K562 (cell line): Measurements from ENCODE around the gene MTG2. TPM values are rescaled to one million over a fixed set of nuclear protein-coding genes. Genes with fewer than 3 reads are reported as not detected.

Source experiments
- ESRRA ChIP-seq: fragments of 450-650 bp; IDR thresholded peaks from 2 replicates; pipeline ENCODE4 v1.6.1; 2014; ENCODE audit warnings: low read depth, mild to moderate bottlenecking, moderate library complexity, borderline replicate concordance
- GATAD2A ChIP-seq: fragments of 450-650 bp; IDR thresholded peaks from 2 replicates; pipeline ENCODE4 v1.6.1; 2017
- HCFC1 ChIP-seq: IDR thresholded peaks from 2 replicates; pipeline ENCODE4 v1.6.1; 2012; ENCODE audit warnings: low read depth, low read length, improper control_type of control experiment
- JUNB ChIP-seq: fragments of 450-650 bp; formaldehyde crosslinking; conservative IDR thresholded peaks from 2 replicates; pipeline ENCODE4 v1.4.0; 2020; ENCODE audit warnings: mild to moderate bottlenecking
- JUND ChIP-seq, 2 experiments: IDR thresholded peaks; 2 replicates in 1 of 2; 3 replicates in 1 of 2; pipeline ENCODE4 v1.6.1; 2011; ENCODE audit warnings: borderline replicate concordance in 2 of 2, low read depth in 2 of 2, low read length in 2 of 2, improper control_type of control experiment in 1 of 2, missing biosample characterization in 1 of 2, missing genetic modification characterization in 1 of 2, missing genetic modification reagents in 1 of 2
- POLR3A ChIP-seq: IDR thresholded peaks from 2 replicates; pipeline ENCODE4 v1.6.1; 2011; ENCODE audit warnings: borderline replicate concordance, mild to moderate bottlenecking, moderate library complexity; ENCODE audit not compliant: insufficient read length, insufficient read depth; ENCODE audit errors: extremely low read depth
- POLR3G ChIP-seq: IDR thresholded peaks from 2 replicates; pipeline ENCODE4 v1.6.1; 2011; ENCODE audit not compliant: insufficient read length, insufficient replicate concordance; ENCODE audit errors: extremely low read depth
- SP2 ChIP-seq: IDR thresholded peaks from 2 replicates; pipeline ENCODE4 v1.6.1; 2011; ENCODE audit warnings: mild to moderate bottlenecking, low read depth, low read length, moderate library complexity; ENCODE audit not compliant: poor library complexity, severe bottlenecking; ENCODE audit errors: extremely low read depth
- ZBTB17 ChIP-seq: fragments of 450-650 bp; formaldehyde crosslinking; IDR thresholded peaks from 2 replicates; pipeline ENCODE4 v1.4.0; 2020; ENCODE audit warnings: mild to moderate bottlenecking
- ZBTB9 ChIP-seq: fragments of 450-650 bp; formaldehyde crosslinking; IDR thresholded peaks from 2 replicates; pipeline ENCODE4 v1.4.0; 2020; ENCODE audit warnings: mild to moderate bottlenecking, moderate library complexity
- ZSCAN32 ChIP-seq: fragments of 450-650 bp; formaldehyde crosslinking; IDR thresholded peaks from 2 replicates; pipeline ENCODE4 v1.4.0; 2020; ENCODE audit warnings: mild to moderate bottlenecking, moderate library complexity
- polyA plus RNA-seq, 8 experiments: library from polyadenylated mRNA; depleted of rRNA in 4 of 8; stranded (reverse) in 5 of 8; unstranded in 3 of 8; fragments of >200 nt; fragmentation: Nextera tagmentation in 2 of 8; fragmentation: Illumina TruSeq in 1 of 8; extraction: Ambion mirVana in 2 of 8; extraction: Trizol in 1 of 8; gene quantifications; 2 replicates each; pipeline versions ENCODE4 v1.2.1 to v1.2.3, GENCODE V29; 2011 to 2014; ENCODE audit warnings: inconsistent platforms in 1 of 8, missing spikeins in 1 of 8
- total RNA-seq, 7 experiments: library from RNA; depleted of rRNA in 6 of 7; stranded (reverse); fragments of >200 nt in 6 of 7; fragmentation: Illumina TruSeq in 2 of 7; extraction: Trizol in 2 of 7; gene quantifications; 2 replicates each; pipeline versions ENCODE4 v1.2.1 to v1.2.3, GENCODE V29; 2011 to 2021; ENCODE audit warnings: low replicate concordance in 1 of 7
- TF ChIP-seq, protein P1 (sequence below): fragments of 150-350 bp; conservative IDR thresholded peaks from 2 replicates; pipeline ENCODE4 v1.6.1; 2014; ENCODE audit warnings: low read length
- TF ChIP-seq, protein P2 (sequence below): sonication (generic); formaldehyde crosslinking; IDR thresholded peaks from 2 replicates; pipeline ENCODE4 v1.9.0; 2022; ENCODE audit warnings: mild to moderate bottlenecking, missing genetic modification reagents
- TF ChIP-seq, protein P3 (sequence below), 2 experiments: fragments of 450-650 bp in 1 of 2; IDR thresholded peaks; 2 replicates each; pipeline ENCODE4 v1.6.1; 2011 to 2017; ENCODE audit warnings: low read depth in 2 of 2, antibody characterized with exemption in 1 of 2, borderline replicate concordance in 1 of 2, low read length in 1 of 2, mild to moderate bottlenecking in 1 of 2, mixed read lengths in 1 of 2; ENCODE audit not compliant: control insufficient read depth in 1 of 2
- TF ChIP-seq, protein P4 (sequence below): sonication (generic); formaldehyde crosslinking; IDR thresholded peaks from 2 replicates; pipeline ENCODE4 v1.8.1; 2023; ENCODE audit warnings: mild to moderate bottlenecking, missing genetic modification reagents

Gene MTG2
- total and polyA plus RNA-seq, 9 of the 15 experiments (the other 6 are each of a cell fraction or from before 2014, with no cell fraction given), result 8.7 to 67.5 (median 44.5) TPM

- TF ChIP-seq SP2 (no peak), ZBTB17 (CRISPR knock-in tag) (no peak), JUNB (no peak), JUND (IDR thresholded peaks at IDR 0.05; ENCODE audit: borderline replicate concordance, low read depth, low read length) (no peak; the same call in 1 of the 2 replicates), JUND (tag; IDR thresholded peaks at IDR 0.05; ENCODE audit: borderline replicate concordance, low read depth, low read length) (no peak), ZBTB9 (no peak), GATAD2A (no peak), POLR3G (no peak), ZSCAN32 (CRISPR knock-in tag) (no peak), ESRRA (no peak), HCFC1 (no peak; the same call in 1 of the 2 replicates), POLR3A (no peak)
- TF ChIP-seq, protein P1, sequence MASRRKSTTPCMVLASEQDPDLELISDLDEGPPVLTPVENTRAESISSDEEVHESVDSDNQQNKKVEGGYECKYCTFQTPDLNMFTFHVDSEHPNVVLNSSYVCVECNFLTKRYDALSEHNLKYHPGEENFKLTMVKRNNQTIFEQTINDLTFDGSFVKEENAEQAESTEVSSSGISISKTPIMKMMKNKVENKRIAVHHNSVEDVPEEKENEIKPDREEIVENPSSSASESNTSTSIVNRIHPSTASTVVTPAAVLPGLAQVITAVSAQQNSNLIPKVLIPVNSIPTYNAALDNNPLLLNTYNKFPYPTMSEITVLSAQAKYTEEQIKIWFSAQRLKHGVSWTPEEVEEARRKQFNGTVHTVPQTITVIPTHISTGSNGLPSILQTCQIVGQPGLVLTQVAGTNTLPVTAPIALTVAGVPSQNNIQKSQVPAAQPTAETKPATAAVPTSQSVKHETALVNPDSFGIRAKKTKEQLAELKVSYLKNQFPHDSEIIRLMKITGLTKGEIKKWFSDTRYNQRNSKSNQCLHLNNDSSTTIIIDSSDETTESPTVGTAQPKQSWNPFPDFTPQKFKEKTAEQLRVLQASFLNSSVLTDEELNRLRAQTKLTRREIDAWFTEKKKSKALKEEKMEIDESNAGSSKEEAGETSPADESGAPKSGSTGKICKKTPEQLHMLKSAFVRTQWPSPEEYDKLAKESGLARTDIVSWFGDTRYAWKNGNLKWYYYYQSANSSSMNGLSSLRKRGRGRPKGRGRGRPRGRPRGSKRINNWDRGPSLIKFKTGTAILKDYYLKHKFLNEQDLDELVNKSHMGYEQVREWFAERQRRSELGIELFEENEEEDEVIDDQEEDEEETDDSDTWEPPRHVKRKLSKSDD, result no peak
- TF ChIP-seq, protein P2, sequence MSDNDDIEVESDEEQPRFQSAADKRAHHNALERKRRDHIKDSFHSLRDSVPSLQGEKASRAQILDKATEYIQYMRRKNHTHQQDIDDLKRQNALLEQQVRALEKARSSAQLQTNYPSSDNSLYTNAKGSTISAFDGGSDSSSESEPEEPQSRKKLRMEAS (CRISPR knock-in tag), result no peak
- TF ChIP-seq, protein P3, sequence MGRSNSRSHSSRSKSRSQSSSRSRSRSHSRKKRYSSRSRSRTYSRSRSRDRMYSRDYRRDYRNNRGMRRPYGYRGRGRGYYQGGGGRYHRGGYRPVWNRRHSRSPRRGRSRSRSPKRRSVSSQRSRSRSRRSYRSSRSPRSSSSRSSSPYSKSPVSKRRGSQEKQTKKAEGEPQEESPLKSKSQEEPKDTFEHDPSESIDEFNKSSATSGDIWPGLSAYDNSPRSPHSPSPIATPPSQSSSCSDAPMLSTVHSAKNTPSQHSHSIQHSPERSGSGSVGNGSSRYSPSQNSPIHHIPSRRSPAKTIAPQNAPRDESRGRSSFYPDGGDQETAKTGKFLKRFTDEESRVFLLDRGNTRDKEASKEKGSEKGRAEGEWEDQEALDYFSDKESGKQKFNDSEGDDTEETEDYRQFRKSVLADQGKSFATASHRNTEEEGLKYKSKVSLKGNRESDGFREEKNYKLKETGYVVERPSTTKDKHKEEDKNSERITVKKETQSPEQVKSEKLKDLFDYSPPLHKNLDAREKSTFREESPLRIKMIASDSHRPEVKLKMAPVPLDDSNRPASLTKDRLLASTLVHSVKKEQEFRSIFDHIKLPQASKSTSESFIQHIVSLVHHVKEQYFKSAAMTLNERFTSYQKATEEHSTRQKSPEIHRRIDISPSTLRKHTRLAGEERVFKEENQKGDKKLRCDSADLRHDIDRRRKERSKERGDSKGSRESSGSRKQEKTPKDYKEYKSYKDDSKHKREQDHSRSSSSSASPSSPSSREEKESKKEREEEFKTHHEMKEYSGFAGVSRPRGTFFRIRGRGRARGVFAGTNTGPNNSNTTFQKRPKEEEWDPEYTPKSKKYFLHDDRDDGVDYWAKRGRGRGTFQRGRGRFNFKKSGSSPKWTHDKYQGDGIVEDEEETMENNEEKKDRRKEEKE (IDR thresholded peaks at IDR 0.05; ENCODE audit: borderline replicate concordance in 1 of 2, control insufficient read depth in 1 of 2, low read depth in 2 of 2, low read length in 1 of 2), result no peak
- TF ChIP-seq, protein P4, sequence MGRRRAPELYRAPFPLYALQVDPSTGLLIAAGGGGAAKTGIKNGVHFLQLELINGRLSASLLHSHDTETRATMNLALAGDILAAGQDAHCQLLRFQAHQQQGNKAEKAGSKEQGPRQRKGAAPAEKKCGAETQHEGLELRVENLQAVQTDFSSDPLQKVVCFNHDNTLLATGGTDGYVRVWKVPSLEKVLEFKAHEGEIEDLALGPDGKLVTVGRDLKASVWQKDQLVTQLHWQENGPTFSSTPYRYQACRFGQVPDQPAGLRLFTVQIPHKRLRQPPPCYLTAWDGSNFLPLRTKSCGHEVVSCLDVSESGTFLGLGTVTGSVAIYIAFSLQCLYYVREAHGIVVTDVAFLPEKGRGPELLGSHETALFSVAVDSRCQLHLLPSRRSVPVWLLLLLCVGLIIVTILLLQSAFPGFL (CRISPR knock-in tag), result no peak
These were observed 39.5 kb upstream of the MTG2 start, which contains the start of the genes PSMA7 and SS18L1 (continued) for GRCh38 chr20:62143081-62143956.
